OCI-M2 (cell line): ENCODE data around the gene TUBG2.

Experiments
- DNase-seq: peaks from one replicate; lab custom pipeline; 2025; ENCODE audit not compliant: unreplicated experiment; lab: John Stamatoyannopoulos, UW

The TUBG2 gene

DNA sequence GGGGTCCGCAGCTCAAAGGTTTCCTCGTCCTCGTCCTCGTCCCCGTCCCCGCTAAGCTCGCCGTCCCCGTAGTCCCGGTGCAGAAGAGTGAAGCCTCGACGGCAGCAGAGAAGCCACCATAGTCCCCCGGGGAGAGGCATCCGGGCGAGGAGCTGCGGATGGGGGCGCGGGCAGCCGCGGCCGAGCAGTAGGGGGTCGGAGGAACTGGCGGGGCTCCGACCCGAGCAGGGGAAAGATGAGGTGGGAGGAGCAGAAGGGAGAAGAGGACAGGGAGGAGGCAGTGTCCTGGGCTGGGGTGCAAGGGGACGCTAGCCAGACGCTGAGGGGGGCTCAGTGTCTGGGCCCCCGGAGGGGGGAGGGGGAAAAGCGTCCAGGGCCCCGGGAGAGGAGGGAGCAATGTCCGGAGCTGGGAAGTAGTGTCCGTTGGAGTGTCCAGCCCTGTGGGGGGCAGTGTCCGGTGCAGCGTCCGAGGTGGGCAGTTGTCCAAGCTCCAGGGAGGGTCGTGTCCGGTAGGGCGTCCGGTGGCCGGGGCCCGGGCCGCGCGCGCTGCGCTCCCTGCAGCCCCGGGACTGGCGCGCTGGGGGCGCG is 17.4 kb downstream of the TUBG2 start, which contains the start of gene PLEKHH3:
Gene PLEKHH3 (minus strand): TSS at position 571 of the 588 bp plus-strand sequence. CDS start 431 bp downstream, at position 140.
- no peak for DNase-seq

DNA sequence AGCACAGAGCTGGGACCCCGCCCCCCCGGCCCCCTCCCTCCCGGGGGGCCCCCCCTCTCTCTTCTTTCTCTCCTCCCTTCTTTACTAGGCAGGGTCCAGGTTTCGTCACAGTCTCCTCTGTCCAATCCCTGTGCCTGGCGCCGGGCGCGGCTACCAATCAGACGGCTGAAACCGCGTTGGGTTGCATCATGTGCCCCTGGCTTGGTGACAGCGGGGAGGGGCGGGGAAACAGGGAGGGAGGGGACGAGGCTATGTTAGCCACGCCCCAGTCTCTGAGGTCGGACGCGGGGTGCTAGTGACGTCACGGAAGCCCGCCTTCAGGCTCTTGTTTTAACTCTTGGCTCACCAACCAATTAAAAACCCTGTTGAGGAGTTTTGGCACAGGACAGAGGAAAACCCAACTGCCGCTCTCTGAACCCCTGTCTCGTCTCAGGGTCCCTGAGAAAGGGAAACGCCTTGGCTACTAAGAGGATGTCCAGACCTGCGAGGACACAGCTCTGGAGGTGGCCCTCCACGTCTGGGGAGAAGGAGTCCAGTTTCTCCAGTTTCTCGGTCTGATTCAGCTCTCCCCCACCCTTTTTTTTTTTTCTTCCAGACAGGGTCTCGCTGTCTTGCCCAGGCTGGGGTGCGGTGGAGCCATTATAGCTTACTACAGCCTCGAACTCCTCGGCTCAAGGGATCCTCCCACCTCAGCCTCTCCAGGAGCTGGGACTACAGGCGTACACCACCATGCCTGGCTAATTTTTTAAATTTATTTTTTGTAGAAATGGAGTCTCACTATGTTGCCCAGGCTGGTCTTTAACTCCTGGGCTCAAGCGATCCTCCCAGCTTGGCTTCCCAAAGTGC is 18.2 kb downstream of the TUBG2 start:
- DNase-seq, result peak; percentile 85

DNA sequence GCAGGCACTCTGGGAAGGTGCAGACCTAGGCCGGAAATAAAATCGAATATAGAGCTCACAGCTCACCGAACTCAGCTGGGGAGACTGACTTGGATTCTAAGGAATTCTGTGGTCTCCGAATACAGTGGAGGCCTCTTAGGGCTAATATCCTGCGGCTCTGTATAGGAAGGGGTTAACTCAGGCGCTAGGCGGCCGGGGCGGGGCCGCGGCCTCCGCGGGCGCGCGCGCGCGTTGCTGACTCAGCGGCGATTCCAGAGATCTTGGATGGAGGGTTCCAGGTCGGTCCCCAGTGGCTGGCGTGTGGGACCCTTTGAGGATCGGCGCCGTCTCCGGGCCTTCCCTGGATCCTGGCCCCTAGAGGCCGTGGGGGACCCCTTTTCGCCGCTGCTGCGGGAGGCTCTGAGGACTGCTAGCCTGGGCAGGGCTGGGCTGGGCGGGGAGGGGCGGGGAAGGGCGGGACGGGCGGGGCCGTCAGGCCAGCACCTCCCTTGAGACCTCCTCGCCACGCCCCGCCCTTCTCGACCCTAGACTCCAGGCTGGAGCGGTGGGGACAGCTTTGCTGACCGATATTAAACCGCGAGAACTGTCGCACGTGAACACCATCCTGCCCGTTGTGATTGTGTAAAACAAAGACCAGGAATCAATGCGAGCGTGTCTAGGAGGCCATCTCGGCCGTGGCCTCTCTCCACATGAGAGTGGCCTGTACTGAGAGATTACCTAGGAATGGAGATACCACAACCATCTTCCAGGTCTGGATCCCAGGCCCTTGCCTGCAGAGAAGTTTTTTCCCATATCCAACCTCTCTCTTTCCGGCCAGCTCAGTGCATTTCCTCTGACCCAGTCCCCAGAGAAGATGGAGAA is 19.1 kb downstream of the TUBG2 start:
- DNase-seq, result peak; percentile 79

DNA sequence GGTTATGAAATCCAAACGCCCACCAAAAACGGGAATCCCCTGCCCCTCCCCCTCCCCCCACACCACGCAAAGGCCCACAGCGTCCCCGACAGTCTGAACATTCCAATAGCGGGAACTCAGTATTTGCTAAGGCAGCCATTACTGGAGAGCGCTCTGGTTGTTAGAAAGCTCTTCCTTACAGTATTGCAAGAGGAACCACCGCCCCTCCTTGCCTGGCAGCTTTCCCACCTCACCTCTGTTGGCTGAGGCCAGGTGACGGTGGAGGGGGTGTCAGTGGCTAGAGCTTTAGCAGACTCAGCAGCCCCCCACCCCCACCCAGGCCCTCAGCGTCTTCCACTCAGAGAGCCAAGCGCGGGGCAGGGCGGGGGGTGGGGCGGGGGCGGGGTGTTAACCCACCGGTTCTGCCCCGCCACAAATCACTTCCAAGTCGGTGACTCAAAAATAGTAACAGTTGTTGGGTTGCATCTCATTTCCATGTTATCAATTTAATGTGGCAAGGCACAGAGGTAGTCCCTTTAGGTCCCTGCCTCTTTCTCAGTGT is 19.9 kb downstream of the TUBG2 start:
- DNase-seq, result no peak

DNA sequence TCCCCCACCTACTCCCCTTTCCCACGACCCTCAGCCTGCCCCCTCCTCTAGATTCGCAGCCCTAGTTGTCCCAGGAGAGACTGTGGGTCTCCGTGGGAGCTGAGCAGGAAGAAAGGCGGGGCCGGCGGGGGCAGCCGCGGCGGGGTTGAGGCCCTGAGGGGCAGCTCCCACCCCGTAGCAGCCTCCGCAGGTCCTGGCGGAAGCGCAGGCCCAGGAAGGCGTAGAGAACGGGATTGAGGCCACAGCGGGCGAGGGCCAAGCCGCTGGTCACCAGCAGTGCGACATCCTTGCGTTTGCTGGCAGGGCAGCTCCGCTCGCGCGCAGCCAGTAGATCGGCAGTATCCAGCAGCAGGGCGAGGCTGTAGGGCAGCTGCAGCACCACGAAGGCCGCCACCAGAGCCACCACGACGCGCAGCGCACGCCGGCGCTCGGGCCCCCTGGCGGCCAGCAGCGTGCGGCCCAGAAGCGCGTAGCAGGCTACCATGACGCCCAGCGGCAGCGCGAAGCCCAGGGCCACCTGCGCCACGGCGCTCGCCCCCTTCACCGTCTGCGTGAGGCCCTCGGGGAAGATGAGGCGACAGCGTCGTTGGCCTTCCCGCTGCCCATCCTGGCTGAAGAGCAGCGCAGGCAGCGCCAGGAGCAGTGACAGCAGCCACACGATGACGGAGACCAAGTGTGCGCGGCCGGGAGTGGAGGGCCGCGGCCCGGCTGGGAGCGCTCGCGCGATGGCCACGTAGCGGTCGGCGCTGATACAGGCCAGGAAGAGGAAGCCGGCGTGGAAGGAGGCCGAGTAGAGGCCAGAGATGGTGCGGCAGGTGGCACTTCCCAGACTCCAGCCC is 20.6 kb downstream of the TUBG2 start:
- DNase-seq, result no peak

DNA sequence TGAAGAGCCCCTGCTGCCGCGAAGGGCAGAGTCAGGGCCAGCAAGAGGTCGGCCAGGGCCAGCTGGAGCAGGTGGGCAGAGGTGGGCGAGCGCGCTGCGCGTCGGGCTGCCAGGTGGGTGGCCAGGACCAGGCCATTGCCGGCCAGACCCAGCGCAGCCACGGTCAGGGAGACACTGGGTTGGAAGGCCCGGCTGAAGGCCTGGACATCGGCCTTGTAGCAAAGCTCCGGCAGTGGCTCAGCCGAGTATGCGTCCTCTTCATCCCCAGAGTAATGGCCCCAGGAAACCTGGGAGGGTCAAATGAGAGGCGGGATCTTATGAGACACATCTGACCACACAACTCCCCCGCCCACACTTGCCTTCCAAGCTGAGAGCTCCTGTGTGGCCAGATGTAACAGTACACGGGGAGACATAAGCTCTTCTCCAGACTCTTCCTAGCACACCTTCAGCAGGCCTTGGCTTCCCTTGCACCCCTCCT is 21.3 kb downstream of the TUBG2 start:
- DNase-seq, result no peak

DNA sequence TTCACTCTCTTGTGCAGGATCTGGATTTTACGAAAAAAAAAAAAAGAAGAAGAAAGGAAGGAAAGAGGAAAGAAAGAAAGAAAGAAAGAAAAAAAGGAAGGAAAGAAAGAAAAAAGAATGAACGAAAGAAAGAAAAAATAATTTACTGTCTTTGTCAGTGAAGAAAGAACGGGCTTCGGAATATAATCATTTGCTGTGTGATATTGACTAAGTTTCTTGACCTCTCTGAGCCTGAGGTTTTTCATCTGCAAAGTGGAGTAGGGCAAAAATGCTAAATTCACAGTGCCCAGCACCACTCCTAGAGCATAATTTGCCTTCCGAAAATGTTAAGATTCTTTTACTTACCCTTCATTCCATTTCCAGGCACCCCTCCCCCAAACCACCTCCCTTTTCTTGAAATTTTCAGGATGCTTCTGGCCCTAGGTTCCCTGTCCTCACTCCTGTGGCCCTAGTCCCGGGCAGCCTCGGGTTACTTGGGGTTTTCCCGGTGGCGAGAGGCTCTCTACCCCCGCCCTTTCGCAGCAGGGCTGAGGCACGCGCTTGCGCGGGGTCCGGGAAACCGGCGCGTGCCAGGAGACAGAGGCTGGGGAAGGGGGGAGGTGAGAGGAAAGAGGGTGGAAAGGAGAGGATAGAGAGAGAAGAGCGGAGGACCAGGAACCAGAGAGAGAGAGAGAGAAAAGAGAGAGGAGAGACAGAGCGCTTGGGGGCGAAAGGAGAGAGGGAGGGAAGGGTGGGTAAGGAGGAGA is 23.1 kb downstream of the TUBG2 start, which contains the start of gene CNTNAP1:
Gene CNTNAP1 (plus strand): TSS at position 556 of the 746 bp plus-strand sequence. CDS start 299 bp downstream, outside the sequence.
- DNase-seq, result no peak

DNA sequence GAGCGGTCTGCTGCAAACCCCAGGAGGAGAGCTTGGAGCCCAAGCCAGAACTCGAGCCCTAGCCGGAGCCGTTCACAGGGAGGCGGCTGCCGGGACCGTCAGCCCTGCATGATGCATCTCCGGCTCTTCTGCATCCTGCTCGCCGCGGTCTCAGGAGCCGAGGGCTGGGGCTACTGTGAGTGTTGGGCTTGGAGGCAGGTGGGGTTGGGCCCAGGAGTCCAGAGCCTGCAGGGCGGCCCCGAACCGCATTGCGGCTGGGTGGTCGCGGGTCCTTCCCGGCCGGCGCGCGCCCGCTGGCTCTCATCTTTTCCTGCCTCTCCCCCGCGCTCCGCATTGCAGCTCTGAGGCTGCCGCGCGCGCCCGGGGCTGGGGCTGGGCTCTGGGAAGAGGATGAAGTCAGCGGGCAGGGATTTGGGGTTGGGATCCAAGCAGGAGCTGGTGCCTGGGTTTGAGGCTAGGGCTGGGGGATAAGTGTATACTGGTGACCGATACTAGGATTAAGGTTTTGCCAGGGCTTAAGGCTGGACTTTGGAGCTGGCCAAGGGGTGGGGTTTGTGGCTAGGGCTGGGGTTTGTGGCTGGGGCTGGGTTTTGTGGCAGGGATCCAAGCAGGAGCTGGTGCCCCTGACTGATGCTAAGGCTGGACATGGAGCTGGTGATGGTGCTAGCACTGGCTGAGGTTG is 23.8 kb downstream of the TUBG2 start:
- DNase-seq, result no peak

DNA sequence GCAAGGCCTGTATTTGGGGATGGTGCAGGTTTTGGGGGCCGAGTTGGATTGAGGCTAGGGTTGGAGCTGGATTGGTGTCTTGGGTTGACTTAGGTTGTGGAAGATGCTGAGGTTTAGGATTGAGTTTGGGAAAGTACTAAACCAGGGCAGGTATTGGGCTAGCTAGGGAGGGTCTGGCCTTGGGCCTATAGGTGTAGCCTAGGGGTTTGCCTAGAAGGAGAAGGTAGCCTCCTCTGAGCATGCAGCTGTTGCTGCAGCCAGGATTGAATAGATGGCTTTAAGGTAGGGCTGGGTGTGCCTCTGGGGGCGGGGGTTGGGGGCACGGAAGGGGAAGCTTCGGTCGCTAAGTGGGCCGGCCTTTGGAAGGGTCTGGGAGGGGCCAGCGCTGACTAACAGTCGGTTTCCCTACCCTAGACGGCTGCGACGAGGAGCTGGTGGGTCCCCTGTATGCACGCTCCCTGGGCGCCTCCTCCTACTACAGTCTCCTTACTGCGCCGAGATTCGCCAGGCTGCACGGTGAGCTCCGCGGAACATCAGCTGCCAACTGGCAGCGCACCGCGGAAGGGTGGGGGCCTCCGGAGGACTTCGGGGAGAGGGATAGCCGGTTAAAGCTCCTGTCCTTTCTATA is 24.4 kb downstream of the TUBG2 start:
- DNase-seq, result no peak

DNA sequence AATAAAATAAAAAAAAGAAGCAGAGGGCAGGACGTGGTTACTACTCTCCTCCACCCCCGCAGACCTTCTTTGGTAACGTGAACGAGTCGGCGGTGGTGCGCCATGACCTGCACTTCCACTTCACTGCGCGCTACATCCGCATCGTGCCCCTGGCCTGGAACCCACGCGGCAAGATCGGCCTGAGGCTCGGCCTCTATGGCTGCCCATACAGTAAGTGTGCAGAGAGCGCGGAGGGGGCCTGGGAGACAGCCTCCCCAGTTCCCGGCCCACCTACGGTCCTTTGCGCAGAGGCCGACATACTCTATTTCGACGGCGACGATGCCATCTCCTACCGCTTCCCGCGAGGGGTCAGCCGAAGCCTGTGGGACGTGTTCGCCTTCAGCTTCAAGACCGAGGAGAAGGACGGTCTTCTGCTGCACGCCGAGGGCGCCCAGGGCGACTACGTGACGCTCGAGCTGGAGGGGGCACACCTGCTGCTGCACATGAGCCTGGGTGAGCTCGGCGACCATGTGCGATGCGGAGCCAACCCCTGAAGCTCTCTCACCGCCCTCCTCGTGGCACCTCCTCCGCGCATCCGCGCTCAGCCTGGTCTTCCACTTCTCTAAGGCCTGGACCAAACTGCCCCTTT is 26.0 kb downstream of the TUBG2 start:
- DNase-seq, result no peak

DNA sequence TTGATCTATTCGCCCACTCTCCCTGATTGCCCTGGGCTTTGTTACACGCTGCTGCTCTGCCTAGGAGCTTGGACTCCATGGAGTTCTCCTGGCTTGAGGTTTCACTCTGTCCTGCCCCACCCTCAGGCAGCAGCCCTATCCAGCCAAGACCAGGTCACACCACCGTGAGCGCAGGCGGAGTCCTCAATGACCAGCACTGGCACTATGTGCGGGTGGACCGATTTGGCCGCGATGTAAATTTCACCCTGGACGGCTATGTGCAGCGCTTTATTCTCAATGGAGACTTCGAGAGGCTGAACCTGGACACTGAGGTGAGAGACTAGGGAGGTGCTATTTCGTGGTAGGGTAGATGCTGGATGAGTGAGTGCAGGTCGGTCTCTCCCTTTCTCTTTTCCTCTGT is 26.7 kb downstream of the TUBG2 start:
- no peak for DNase-seq

DNA sequence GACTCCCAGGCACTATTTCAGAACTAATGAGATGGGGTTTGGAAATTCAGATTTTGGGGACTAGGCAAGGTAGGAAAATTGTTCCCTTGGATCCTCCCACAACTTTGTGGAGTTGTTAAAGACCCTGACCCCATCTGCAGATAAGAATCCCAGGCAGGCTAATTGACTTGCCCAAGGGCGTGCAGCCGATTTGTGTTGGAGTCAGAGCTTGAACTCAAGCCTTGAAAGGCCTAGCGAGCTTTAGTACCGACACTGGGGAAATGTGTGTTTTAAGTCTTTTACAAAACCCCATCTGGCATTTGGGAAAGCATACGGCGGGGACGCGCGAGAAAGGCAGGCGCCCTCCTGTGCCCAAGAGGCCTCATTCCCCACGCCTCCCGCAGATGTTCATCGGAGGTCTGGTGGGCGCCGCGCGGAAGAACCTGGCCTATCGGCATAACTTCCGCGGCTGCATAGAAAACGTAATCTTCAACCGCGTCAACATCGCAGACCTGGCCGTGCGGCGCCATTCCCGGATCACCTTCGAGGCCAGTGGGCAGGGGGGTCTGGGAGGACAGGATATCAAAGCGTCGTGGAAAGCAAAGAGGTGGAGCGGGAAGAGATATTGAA is 27.5 kb downstream of the TUBG2 start:
- DNase-seq, result no peak

DNA sequence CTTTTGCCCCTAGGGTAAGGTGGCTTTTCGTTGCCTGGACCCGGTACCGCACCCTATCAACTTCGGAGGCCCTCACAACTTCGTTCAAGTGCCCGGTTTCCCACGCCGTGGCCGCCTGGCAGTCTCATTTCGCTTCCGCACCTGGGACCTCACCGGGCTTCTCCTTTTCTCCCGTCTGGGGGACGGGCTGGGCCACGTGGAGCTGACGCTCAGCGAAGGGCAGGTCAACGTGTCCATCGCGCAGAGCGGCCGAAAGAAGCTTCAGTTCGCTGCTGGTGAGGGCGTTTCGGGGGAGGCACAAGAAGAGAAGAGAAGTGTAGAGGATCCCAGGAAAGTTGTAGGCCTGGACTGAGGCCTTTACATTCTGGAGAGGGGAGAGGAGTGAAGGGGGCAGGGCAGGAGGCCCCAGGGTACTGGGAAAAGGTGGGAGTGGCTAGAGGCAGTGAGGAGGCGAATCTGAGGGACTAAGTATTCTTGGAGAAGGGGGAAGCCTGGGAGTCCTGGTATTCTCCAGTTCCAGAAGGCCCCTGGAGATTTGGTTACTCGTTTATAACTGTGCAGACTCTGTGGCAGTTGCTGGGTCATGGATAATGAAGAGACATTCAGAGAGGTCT is 28.7 kb downstream of the TUBG2 start:
- no peak for DNase-seq

DNA sequence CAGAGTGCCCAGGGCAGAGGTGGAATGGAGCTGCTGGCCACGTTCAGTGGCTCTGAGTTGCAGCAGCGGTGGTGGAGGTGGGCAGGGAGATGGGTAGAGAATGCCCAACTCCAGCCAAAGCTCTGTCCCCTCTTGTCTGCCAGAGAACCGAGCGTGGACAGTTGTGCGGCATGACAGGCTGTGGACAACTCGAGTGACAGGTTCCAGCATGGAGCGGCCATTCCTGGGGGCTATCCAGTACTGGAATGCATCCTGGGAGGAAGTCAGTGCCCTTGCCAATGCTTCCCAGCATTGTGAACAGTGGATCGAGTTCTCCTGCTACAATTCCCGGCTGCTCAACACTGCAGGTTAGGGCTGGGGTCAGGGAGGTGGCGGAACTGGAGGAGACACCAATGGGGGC is 31.5 kb downstream of the TUBG2 start:
- no peak for DNase-seq

DNA sequence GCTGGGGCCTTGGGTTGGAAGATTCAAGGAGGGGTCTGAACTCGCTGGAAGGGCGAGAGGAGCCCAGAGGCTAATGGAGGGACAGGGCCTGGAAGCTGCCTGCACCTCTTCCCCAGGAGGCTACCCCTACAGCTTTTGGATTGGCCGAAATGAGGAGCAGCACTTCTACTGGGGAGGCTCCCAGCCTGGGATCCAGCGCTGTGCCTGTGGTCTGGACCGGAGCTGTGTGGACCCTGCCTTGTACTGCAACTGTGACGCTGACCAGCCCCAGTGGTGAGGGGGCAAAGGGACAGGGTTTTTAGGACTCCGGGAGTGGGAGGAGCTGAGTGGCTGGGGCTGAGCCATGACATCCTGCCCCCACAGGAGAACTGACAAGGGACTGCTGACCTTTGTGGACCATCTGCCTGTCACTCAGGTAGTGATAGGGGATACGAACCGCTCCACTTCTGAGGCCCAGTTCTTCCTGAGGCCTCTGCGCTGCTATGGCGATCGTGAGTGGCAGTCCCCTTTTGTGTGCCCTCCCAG is 32.0 kb downstream of the TUBG2 start:
- no peak for DNase-seq

DNA sequence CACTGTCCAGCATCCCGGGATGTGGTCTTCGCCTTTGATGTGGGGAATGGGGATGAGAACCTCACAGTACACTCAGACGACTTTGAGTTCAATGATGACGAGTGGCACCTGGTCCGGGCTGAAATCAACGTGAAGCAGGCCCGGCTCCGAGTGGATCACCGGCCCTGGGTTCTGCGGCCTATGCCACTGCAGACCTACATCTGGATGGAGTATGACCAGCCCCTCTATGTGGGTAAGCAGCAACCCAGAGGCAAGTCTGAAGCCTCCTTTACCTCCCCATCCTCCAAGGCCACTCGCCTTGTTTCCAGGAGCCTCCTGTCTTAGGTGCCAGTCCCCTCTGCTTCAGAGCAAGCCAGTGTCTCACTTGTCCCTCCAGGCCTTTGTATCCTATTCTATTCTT is 33.4 kb downstream of the TUBG2 start:
- no peak for DNase-seq

DNA sequence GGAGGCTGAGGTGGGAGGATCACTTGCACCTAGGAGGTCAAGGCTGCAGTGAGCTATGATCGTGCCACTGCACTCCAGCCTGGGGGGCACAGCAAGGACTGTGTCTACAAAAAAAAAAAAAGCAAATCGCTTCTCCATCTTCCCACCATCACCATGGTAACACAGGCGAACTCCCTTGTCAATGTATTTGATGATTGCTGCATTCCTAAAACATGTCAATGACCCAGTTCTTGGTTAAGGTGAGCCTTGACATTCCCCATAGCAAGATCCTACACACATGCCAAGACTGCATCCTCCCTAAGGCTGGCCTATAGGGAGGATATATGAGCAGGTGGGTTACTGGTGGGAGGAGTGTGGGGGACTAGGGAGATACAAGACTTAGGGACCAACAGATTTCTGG is 35.4 kb downstream of the TUBG2 start:
- DNase-seq, result no peak
